Measurements from ENCODE around the gene FNDC3B. TPM values are rescaled to one million over a fixed set of nuclear protein-coding genes. Genes with fewer than 3 reads are reported as not detected.
"Not testable (repeated sequence)": the region's sequence is repeated elsewhere in the genome, so short reads cannot be mapped to it uniquely, and the experiment has no call there.

The FNDC3B gene
- total RNA-seq, 2 donors from 2014 or later, result 17.6 to 17.9 TPM

- ATAC-seq (replicated peaks), result no peak
- H3K4me1 Mint-ChIP-seq, result peaks cover 3% of the 10 kb centered on the region
- no peaks in the 10 kb centered on the region for H3K27me3 Mint-ChIP-seq
- H3K27ac Mint-ChIP-seq, result no peak overlapping the region
- H3K36me3 Mint-ChIP-seq (ENCODE audit: low read depth), result peaks cover 14% of the 10 kb centered on the region
- H3K4me3 Mint-ChIP-seq, result no peak overlapping the region
- peaks cover 4% of the 10 kb centered on the region for H3K9me3 Mint-ChIP-seq
These were observed 197.7 kb downstream of the FNDC3B start for GRCh38 chr3:172236771-172237742.

- ATAC-seq (replicated peaks), result no peak
- Mint-ChIP-seq H3K4me1 (peaks cover 7% of the 10 kb centered on the region), H3K27ac (no peak overlapping the region), H3K27me3 (no peaks in the 10 kb centered on the region), H3K9me3 (peaks cover 4% of the 10 kb centered on the region), H3K36me3 (ENCODE audit: low read depth) (peaks cover 20% of the 10 kb centered on the region), H3K4me3 (no peak overlapping the region)
These were observed 198.8 kb downstream of the FNDC3B start for GRCh38 chr3:172238188-172238587.

- Mint-ChIP-seq H3K4me3 (no peak overlapping the region), H3K9me3 (peaks cover 4% of the 10 kb centered on the region), H3K27ac (no peak overlapping the region), H3K4me1 (peaks cover 14% of the 10 kb centered on the region), H3K36me3 (ENCODE audit: low read depth) (peaks cover 20% of the 10 kb centered on the region), H3K27me3 (no peaks in the 10 kb centered on the region)
- no peak for ATAC-seq (replicated peaks)
These were observed 199.9 kb downstream of the FNDC3B start for GRCh38 chr3:172239218-172239790.

- peaks cover 14% of the 10 kb centered on the region for H3K4me1 Mint-ChIP-seq
- H3K36me3 Mint-ChIP-seq (ENCODE audit: low read depth), result peaks cover 20% of the 10 kb centered on the region
- no peaks in the 10 kb centered on the region for H3K27me3 Mint-ChIP-seq
- peaks cover 4% of the 10 kb centered on the region for H3K9me3 Mint-ChIP-seq
- H3K27ac Mint-ChIP-seq, result no peak overlapping the region
- no peak overlapping the region for H3K4me3 Mint-ChIP-seq
- ATAC-seq (replicated peaks), result no peak
These were observed 202.0 kb downstream of the FNDC3B start for GRCh38 chr3:172241405-172241804.

- not testable (repeated sequence) for H3K9me3 Mint-ChIP-seq; ATAC-seq (replicated peaks); H3K4me3 Mint-ChIP-seq; H3K27me3 Mint-ChIP-seq; H3K27ac Mint-ChIP-seq
- Mint-ChIP-seq H3K36me3 (ENCODE audit: low read depth) (peaks cover 23% of the 10 kb centered on the region), H3K4me1 (peaks cover 17% of the 10 kb centered on the region)
These were observed 203.1 kb downstream of the FNDC3B start for GRCh38 chr3:172242471-172242870.

GRCh38 chr3:172243376-172243775, 204.0 kb downstream of the FNDC3B start:
- H3K27me3 Mint-ChIP-seq; H3K9me3 Mint-ChIP-seq; H3K4me3 Mint-ChIP-seq; H3K27ac Mint-ChIP-seq; ATAC-seq (replicated peaks): not testable (repeated sequence)
- Mint-ChIP-seq H3K36me3 (ENCODE audit: low read depth) (peaks cover 27% of the 10 kb centered on the region), H3K4me1 (peaks cover 20% of the 10 kb centered on the region)

- Mint-ChIP-seq H3K36me3 (ENCODE audit: low read depth) (peaks cover 27% of the 10 kb centered on the region), H3K27me3 (no peaks in the 10 kb centered on the region), H3K27ac (no peak overlapping the region), H3K4me1 (peaks cover 20% of the 10 kb centered on the region), H3K9me3 (peaks cover 4% of the 10 kb centered on the region), H3K4me3 (no peak overlapping the region)
- peak; percentile 56 for ATAC-seq (replicated peaks)
These were observed 204.6 kb downstream of the FNDC3B start for GRCh38 chr3:172244011-172244410.

- H3K27ac Mint-ChIP-seq, result no peak overlapping the region
- H3K4me3 Mint-ChIP-seq, result no peak overlapping the region
- no peak for ATAC-seq (replicated peaks)
- peaks cover 4% of the 10 kb centered on the region for H3K9me3 Mint-ChIP-seq
- H3K27me3 Mint-ChIP-seq, result no peaks in the 10 kb centered on the region
- H3K36me3 Mint-ChIP-seq (ENCODE audit: low read depth), result peaks cover 27% of the 10 kb centered on the region
- H3K4me1 Mint-ChIP-seq, result peaks cover 20% of the 10 kb centered on the region
These were observed 205.9 kb downstream of the FNDC3B start for GRCh38 chr3:172245241-172245640.

GRCh38 chr3:172246107-172246844, 206.9 kb downstream of the FNDC3B start:
- no peak overlapping the region for H3K27ac Mint-ChIP-seq
- no peak overlapping the region for H3K4me3 Mint-ChIP-seq
- ATAC-seq (replicated peaks), result no peak
- H3K9me3 Mint-ChIP-seq, result peaks cover 3% of the 10 kb centered on the region
- H3K36me3 Mint-ChIP-seq (ENCODE audit: low read depth), result peaks cover 24% of the 10 kb centered on the region
- no peaks in the 10 kb centered on the region for H3K27me3 Mint-ChIP-seq
- H3K4me1 Mint-ChIP-seq, result peaks cover 20% of the 10 kb centered on the region

GRCh38 chr3:172247525-172248274, 208.3 kb downstream of the FNDC3B start:
- Mint-ChIP-seq H3K27ac (peak overlapping the region; percentile 69), H3K4me1 (peaks cover 20% of the 10 kb centered on the region), H3K9me3 (no peaks in the 10 kb centered on the region), H3K36me3 (ENCODE audit: low read depth) (peaks cover 28% of the 10 kb centered on the region), H3K27me3 (no peaks in the 10 kb centered on the region), H3K4me3 (no peak overlapping the region)
- peak; percentile 84 for ATAC-seq (replicated peaks)

- ATAC-seq (replicated peaks), result peak; percentile 53
- Mint-ChIP-seq H3K4me1 (peaks cover 8% of the 10 kb centered on the region), H3K27me3 (no peaks in the 10 kb centered on the region), H3K4me3 (no peak overlapping the region), H3K27ac (no peak overlapping the region), H3K9me3 (no peaks in the 10 kb centered on the region), H3K36me3 (ENCODE audit: low read depth) (peaks cover 36% of the 10 kb centered on the region)
These were observed 209.7 kb downstream of the FNDC3B start for GRCh38 chr3:172249039-172249438.

- Mint-ChIP-seq H3K27me3 (no peaks in the 10 kb centered on the region), H3K4me1 (peaks cover 6% of the 10 kb centered on the region), H3K9me3 (no peaks in the 10 kb centered on the region), H3K36me3 (ENCODE audit: low read depth) (peaks cover 43% of the 10 kb centered on the region), H3K4me3 (no peak overlapping the region), H3K27ac (no peak overlapping the region)
- ATAC-seq (replicated peaks), result no peak
These were observed 211.8 kb downstream of the FNDC3B start for GRCh38 chr3:172251211-172251610.

- no peak for ATAC-seq (replicated peaks)
- no peak overlapping the region for H3K4me3 Mint-ChIP-seq
- H3K36me3 Mint-ChIP-seq (ENCODE audit: low read depth), result peaks cover 50% of the 10 kb centered on the region
- H3K4me1 Mint-ChIP-seq, result no peaks in the 10 kb centered on the region
- no peaks in the 10 kb centered on the region for H3K9me3 Mint-ChIP-seq
- no peak overlapping the region for H3K27ac Mint-ChIP-seq
- no peaks in the 10 kb centered on the region for H3K27me3 Mint-ChIP-seq
These were observed 213.8 kb downstream of the FNDC3B start for GRCh38 chr3:172253200-172253599.

- no peak for ATAC-seq (replicated peaks)
- no peak overlapping the region for H3K27ac Mint-ChIP-seq
- H3K9me3 Mint-ChIP-seq, result no peaks in the 10 kb centered on the region
- H3K4me3 Mint-ChIP-seq, result no peak overlapping the region
- peaks cover 56% of the 10 kb centered on the region for H3K36me3 Mint-ChIP-seq (ENCODE audit: low read depth)
- no peaks in the 10 kb centered on the region for H3K4me1 Mint-ChIP-seq
- H3K27me3 Mint-ChIP-seq, result no peaks in the 10 kb centered on the region
These were observed 215.2 kb downstream of the FNDC3B start for GRCh38 chr3:172254542-172254941.
